Measurements from ENCODE around the gene ANKRD63. TPM values are rescaled to one million over a fixed set of nuclear protein-coding genes. Genes with fewer than 3 reads are reported as not detected.

The ANKRD63 gene
- total RNA-seq, 4 donors from 2014 or later = not detected

DNA sequence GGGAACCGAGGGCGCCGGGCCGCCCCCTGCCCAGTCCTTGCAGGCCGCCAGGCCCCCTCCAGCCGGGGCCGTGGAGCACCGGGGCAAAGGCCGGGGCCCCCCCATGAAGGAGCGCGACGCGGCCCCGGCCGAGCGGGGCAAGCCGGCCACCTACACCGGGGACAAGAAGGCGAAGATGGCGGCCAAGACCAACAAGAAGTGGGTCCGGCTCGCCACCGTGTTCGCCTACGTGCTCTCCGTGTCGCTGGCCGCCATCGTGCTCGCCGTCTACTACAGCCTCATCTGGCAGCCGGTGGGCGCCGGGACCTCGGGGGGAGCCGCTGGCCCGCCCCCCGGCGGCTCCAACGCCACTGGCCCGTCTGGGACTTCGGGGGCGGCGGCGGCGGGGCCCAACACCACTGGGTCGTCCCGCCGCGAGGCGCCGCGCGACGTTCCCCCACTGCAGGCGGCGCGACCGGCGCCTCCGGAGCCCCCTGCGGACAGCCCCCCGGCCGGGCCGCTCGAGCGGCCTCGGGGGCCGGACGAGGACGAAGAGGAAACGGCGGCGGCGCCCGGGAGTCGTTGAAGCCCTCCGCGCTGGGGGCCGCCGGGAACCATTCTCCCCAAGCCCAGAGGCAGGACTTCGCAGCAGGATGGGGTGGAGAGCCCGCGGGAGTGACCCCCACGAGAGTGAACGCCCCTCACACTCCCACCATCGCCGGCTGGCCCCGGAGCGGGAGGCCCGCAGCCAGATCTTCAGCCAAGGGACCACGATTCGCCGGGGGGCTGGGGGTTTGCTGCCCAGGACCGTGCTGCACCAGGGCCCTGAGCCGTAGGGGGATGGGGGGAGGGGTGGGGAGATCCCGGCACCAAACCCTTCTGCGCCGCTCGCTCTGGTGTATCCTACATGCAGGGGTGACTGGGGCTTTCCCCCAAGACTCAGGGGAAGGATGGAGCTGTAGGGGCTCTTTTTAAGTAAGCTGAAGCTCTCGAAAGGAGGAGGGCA, 41.4 kb upstream of the ANKRD63 start:
- Histone ChIP-seq H3K36me3 (no peaks in the 10 kb centered on the region), H3K9me3 (no peaks in the 10 kb centered on the region), H3K4me1 (peaks cover 0 to 29% (median 6%) of the 10 kb centered on the region in 4 donors), H3K27me3 (no peaks in the 10 kb centered on the region), H3K27ac (peak overlapping the region; percentile 40 to 76 (median 74)), H3K4me3 (peak overlapping the region; percentile 74 to 93 (median 84))
- TF ChIP-seq, protein P1, sequence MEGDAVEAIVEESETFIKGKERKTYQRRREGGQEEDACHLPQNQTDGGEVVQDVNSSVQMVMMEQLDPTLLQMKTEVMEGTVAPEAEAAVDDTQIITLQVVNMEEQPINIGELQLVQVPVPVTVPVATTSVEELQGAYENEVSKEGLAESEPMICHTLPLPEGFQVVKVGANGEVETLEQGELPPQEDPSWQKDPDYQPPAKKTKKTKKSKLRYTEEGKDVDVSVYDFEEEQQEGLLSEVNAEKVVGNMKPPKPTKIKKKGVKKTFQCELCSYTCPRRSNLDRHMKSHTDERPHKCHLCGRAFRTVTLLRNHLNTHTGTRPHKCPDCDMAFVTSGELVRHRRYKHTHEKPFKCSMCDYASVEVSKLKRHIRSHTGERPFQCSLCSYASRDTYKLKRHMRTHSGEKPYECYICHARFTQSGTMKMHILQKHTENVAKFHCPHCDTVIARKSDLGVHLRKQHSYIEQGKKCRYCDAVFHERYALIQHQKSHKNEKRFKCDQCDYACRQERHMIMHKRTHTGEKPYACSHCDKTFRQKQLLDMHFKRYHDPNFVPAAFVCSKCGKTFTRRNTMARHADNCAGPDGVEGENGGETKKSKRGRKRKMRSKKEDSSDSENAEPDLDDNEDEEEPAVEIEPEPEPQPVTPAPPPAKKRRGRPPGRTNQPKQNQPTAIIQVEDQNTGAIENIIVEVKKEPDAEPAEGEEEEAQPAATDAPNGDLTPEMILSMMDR (IDR thresholded peaks at IDR 0.05) = no peak
- no peak for TF ChIP-seq POLR2A (IDR thresholded peaks at IDR 0.05)
- peak in 1 of 3 donors; percentile 31 for DNase-seq

DNA sequence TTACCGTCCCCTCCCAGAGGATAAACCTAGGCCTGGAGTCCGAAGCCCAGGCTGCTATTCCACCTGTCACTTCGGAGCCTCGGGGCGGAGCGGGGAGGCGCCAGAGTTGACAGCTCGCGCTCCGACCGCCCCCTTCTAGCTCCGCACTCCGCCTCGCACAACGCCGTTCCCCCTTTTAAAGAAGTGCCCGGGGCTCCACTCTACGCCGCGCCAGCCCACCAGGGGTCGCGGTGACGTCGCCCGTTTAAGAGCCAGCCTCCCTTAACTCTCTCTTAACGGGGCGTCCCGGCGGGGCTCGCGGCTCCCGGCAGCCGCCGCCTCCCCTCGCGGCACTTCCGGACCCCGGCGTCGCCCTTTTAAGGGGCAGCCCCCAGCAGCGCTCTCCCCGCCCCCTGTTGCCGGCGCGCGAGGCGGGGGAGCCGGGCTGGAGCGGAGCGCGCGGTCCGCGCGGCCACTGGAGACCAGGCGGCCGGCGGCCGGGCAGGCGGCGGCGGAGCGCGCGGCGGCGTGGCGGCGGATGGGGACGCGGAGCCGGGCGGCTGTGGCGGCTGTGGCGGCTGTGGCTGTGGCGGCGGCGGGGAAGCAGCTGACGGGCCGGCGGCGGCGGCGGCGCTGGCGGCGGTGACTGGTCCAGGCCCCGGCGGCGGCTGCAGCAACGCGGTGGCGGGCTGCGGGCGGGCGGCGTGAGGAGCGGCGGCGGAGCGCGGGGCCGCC, 40.5 kb upstream of the ANKRD63 start, which contains the start of gene INAFM2:
Gene INAFM2 (plus strand): TSS at position 454 of the 714 bp plus-strand sequence. CDS start 364 bp downstream, outside the sequence.
- TF ChIP-seq, protein P1 (IDR thresholded peaks at IDR 0.05) = peak; percentile 61 to 82 (median 75)
- TF ChIP-seq POLR2A (IDR thresholded peaks at IDR 0.05) = peak in 1 of 2 donors; percentile 65

DNA sequence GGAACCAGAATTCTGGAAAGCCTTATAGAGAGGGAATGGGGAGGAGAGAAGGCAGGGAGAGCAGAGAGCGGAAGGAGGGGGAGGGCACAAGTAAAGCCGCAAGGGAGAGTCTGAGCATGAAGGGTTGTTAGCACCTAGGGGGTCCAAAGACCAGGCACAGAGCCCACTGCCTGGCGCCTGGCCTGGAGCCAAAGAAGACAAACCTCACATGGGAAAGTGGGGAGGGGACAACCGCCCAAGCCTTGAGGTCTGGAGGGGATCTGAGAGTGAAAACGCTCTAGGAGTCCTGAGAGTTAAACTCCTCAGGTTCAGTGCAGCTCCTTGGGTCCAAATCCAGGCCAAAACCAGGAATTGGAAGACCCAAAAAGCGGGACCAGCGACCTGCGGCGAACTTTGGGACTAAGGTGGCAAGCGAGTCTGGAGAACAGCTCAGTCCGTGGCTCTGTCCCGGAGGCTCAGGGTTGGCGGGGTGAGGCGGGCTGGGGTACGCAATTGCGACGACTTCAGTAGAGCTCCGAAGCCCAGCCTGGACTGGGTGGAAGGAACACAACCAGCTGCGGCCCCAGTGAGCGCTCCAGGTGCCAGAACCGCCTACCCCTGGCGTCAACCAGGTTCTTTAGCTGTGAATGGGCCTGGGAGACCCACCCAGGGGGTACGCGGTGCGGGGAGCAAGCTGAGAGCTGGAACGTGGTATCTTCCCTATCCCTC, 39.8 kb upstream of the ANKRD63 start:
- Histone ChIP-seq H3K9me3 (no peaks in the 10 kb centered on the region), H3K27me3 (no peaks in the 10 kb centered on the region), H3K36me3 (no peaks in the 10 kb centered on the region), H3K27ac (peak overlapping the region; percentile 49 to 76 (median 74)), H3K4me1 (peaks cover 0 to 29% (median 6%) of the 10 kb centered on the region in 4 donors), H3K4me3 (peak overlapping the region; percentile 29 to 93 (median 84))
- no peak for DNase-seq
- no peak for TF ChIP-seq POLR2A (IDR thresholded peaks at IDR 0.05)
- TF ChIP-seq, protein P1 (IDR thresholded peaks at IDR 0.05) = no peak

More for the DNA sequence above, 40.5 kb upstream of the ANKRD63 start, which contains the start of gene INAFM2:
- no peaks in the 10 kb centered on the region for H3K36me3 ChIP-seq
- peak within 1 kb of the TSS; percentile 49 to 76 (median 74) for H3K27ac ChIP-seq
- no peaks in the 10 kb centered on the region for H3K27me3 ChIP-seq
- H3K4me3 ChIP-seq = peak within 1 kb of the TSS; percentile 74 to 93 (median 84)
- H3K9me3 ChIP-seq = no peaks in the 10 kb centered on the region
- peak; percentile 92 to 95 (median 92) for DNase-seq
- H3K4me1 ChIP-seq = peaks cover 0 to 29% (median 6%) of the 10 kb centered on the region in 4 donors

DNA sequence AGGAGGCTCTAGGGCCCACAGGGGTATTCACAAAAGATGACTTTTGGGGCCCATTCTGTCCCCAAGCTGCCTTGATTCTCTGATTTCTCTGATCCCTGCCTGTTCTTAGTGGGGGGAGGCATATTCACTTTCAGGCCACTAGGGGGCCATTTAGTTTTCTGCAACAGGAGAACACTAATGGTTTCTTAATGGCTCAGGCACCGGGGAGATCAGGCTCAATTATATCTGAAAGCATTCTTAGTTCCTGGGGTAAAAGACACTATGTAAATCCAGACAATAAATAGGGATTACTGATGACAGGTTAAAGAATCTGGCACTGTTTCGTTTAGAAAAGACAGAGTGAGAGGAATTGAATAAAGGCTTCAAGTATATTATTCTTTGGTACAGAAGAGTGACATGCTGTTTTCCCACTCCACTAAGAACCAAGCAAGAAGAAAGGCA, 38.1 kb upstream of the ANKRD63 start:
- Histone ChIP-seq H3K4me3 (no peak overlapping the region), H3K36me3 (no peaks in the 10 kb centered on the region), H3K9me3 (no peaks in the 10 kb centered on the region), H3K4me1 (peaks cover 0 to 24% (median 6%) of the 10 kb centered on the region in 4 donors), H3K27ac (no peak overlapping the region), H3K27me3 (no peaks in the 10 kb centered on the region)
- TF ChIP-seq, protein P1 (IDR thresholded peaks at IDR 0.05) = peak; percentile 72 to 95 (median 90)
- TF ChIP-seq POLR2A (IDR thresholded peaks at IDR 0.05) = no peak
- DNase-seq = peak in 2 of 3 donors; percentile 64 to 83

DNA sequence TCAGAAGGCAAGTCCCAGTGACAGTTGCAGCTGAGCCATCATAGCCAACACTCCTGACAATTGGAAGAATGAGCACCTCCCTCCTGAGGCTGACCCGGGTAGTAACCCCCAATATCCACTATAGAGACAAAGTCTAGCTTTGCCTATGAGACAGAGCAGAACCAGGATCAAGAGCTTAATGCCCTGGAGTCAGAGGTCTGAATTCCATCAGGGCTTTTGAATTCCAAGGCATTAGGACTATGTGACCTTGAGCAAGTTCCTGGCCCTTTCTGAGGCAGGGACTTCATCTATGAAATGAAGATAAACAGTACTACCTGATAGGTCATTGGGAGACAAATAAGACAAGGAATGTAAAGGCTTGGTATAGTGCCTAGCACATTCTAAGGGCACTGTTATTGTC, 37.5 kb upstream of the ANKRD63 start:
- TF ChIP-seq, protein P1 (IDR thresholded peaks at IDR 0.05) = no peak
- TF ChIP-seq POLR2A (IDR thresholded peaks at IDR 0.05) = no peak
- DNase-seq = no peak
- Histone ChIP-seq H3K9me3 (no peaks in the 10 kb centered on the region), H3K4me3 (no peak overlapping the region), H3K27ac (no peak overlapping the region), H3K27me3 (no peaks in the 10 kb centered on the region), H3K4me1 (peaks cover 0 to 19% (median 6%) of the 10 kb centered on the region in 4 donors), H3K36me3 (no peaks in the 10 kb centered on the region)

All from Peyer's patch (tissue), 4 donors.